HepG2 (cell line): ENCODE measurements around the gene NLRX1. TPM values are rescaled to one million over a fixed set of nuclear protein-coding genes. Genes with fewer than 3 reads are reported as not detected.

Source experiments
- ATM ChIP-seq: fragments of 450-650 bp; IDR thresholded peaks from 2 replicates; pipeline ENCODE4 v1.7.1; 2017; ENCODE audit warnings: mild to moderate bottlenecking, borderline replicate concordance
- FOXM1 ChIP-seq: sonication (generic); formaldehyde crosslinking; IDR thresholded peaks from 2 replicates; pipeline ENCODE4 v1.5.0; 2020; ENCODE audit warnings: missing genetic modification reagents
- ISL2 ChIP-seq: sonication (generic); formaldehyde crosslinking; IDR thresholded peaks from 2 replicates; pipeline ENCODE4 v1.5.0; 2020; ENCODE audit warnings: missing genetic modification reagents
- MAZ ChIP-seq, 2 experiments: sonication (generic) in 1 of 2; formaldehyde crosslinking in 1 of 2; IDR thresholded peaks; 2 replicates each; pipeline versions ENCODE4 v1.5.0 to v1.6.1; 2012 to 2020; ENCODE audit warnings: low read depth in 2 of 2, mild to moderate bottlenecking in 2 of 2, borderline replicate concordance in 1 of 2, improper control_type of control experiment in 1 of 2, low read length in 1 of 2, missing genetic modification reagents in 1 of 2, moderate library complexity in 1 of 2
- NCOA1 ChIP-seq: sonication (generic); formaldehyde crosslinking; IDR thresholded peaks from 2 replicates; pipeline ENCODE4 v1.9.0; 2021; ENCODE audit warnings: missing genetic modification reagents
- NR3C1 ChIP-seq: sonication (generic); formaldehyde crosslinking; IDR thresholded peaks from 2 replicates; pipeline ENCODE4 v1.4.0; 2020; ENCODE audit warnings: missing genetic modification reagents
- RFXANK ChIP-seq: IDR thresholded peaks from 2 replicates; pipeline ENCODE4 v1.6.1; 2016
- ZNF234 ChIP-seq: sonication (generic); formaldehyde crosslinking; conservative IDR thresholded peaks from 2 replicates; pipeline ENCODE4 v1.5.1; 2020; ENCODE audit warnings: mild to moderate bottlenecking, missing genetic modification reagents
- ZNF441 ChIP-seq: sonication (generic); formaldehyde crosslinking; IDR thresholded peaks from 2 replicates; pipeline ENCODE4 v1.7.0; 2021; ENCODE audit warnings: missing genetic modification reagents, borderline replicate concordance
- ZNF639 ChIP-seq: conservative IDR thresholded peaks from 2 replicates; pipeline ENCODE4 v1.6.1; 2018; ENCODE audit warnings: missing genetic modification reagents
- ZNF724P ChIP-seq: sonication (generic); formaldehyde crosslinking; IDR thresholded peaks from 2 replicates; pipeline ENCODE4 v1.8.0; 2022; ENCODE audit warnings: missing genetic modification reagents, borderline replicate concordance
- polyA plus RNA-seq, 8 experiments: library from polyadenylated mRNA; depleted of rRNA in 3 of 8; stranded (reverse) in 7 of 8; unstranded in 1 of 8; fragments of >200 nt; fragmentation: Illumina TruSeq in 4 of 8; extraction: Trizol in 4 of 8; gene quantifications; 2 replicates each; pipeline versions ENCODE4 v1.2.1 to v1.2.3, GENCODE V29; 2011 to 2016; ENCODE audit warnings: low read depth in 4 of 8, missing spikeins in 1 of 8, mixed read lengths in 1 of 8; ENCODE audit not compliant: insufficient read depth in 1 of 8
- total RNA-seq, 5 experiments: library from RNA; depleted of rRNA; stranded (reverse); fragments of >200 nt; fragmentation: Illumina TruSeq; extraction: Trizol; gene quantifications; 2 replicates each; pipeline ENCODE4 v1.2.3, GENCODE V29; 2016; ENCODE audit warnings: low read depth in 1 of 5
- TF ChIP-seq, protein P1 (sequence below): IDR thresholded peaks from 2 replicates; pipeline ENCODE4 v1.6.1; 2016; ENCODE audit warnings: missing compliant biosample characterization, missing genetic modification reagents, borderline replicate concordance
- TF ChIP-seq, protein P2 (sequence below): sonication (generic); formaldehyde crosslinking; IDR thresholded peaks from 2 replicates; pipeline ENCODE4; 2020; ENCODE audit warnings: missing genetic modification reagents, mild to moderate bottlenecking, borderline replicate concordance
- TF ChIP-seq, protein P3 (sequence below): fragments of 450-650 bp; IDR thresholded peaks from 2 replicates; pipeline ENCODE4 v1.6.1; 2017; ENCODE audit warnings: mild to moderate bottlenecking
- TF ChIP-seq, protein P4 (sequence below): sonication (generic); formaldehyde crosslinking; IDR thresholded peaks from 2 replicates; pipeline ENCODE4 v1.4.0; 2020; ENCODE audit warnings: missing genetic modification reagents, low read depth, mild to moderate bottlenecking, borderline replicate concordance
- TF ChIP-seq, protein P5 (sequence below): sonication (generic); formaldehyde crosslinking; IDR thresholded peaks from 2 replicates; pipeline ENCODE4 v1.4.0; 2020; ENCODE audit warnings: missing genetic modification reagents
- TF ChIP-seq, protein P6 (sequence below): sonication (generic); formaldehyde crosslinking; IDR thresholded peaks from 2 replicates; pipeline ENCODE4 v1.8.0; 2022; ENCODE audit warnings: missing genetic modification reagents, low read depth, mild to moderate bottlenecking, borderline replicate concordance

NLRX1 gene
- total and polyA plus RNA-seq, 2 of the 13 experiments (the other 11 are each of a cell fraction or from before 2014, with no cell fraction given), result 8.7 to 11.0 TPM

DNA sequence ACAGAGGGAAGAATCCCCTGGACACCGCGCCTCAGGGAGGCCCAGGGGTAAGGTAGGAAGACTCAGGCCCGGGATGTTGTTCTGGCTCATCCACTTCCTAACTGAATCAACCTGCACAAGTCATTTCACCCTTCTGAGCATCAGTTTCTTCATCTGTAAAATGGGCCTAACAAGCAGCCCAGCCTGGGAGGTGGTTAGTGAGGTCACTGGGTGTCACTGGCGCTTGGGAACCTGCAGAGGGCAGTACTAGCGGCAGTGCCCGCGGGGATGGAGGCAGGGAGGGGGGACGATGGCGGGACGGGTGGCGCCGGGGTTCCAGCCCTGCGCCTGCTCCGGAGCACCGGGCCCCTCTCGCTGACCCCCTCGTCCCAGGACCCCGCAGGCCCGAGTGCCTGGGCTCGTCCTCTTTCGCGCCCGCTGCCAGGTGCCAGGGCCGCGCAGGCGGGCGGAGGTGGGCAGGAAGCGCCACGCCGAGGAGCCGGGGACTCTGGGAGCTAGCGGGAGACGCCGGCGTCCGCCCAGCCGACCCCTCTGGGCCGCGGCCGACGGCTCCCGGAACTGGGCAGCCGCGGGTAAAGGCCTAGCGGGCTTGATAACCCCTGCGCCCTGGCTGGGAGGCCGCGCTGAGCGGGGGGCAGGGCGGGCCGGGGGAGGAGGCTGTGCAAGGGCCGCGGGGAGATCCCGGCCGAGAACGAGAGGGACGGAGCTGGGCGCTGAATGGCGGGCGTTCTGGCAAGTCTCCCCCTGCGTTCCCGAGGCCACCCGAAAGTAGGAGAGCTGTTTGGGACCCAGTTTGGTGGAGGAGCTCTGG lies at the start of gene NLRX1 (continued):
- TF ChIP-seq, protein P1, sequence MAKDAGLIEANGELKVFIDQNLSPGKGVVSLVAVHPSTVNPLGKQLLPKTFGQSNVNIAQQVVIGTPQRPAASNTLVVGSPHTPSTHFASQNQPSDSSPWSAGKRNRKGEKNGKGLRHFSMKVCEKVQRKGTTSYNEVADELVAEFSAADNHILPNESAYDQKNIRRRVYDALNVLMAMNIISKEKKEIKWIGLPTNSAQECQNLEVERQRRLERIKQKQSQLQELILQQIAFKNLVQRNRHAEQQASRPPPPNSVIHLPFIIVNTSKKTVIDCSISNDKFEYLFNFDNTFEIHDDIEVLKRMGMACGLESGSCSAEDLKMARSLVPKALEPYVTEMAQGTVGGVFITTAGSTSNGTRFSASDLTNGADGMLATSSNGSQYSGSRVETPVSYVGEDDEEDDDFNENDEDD (CRISPR knock-in tag), result 0 out of 2 replicates have a peak, but pooled peaks have one; percentile 36
- TF ChIP-seq, protein P2, sequence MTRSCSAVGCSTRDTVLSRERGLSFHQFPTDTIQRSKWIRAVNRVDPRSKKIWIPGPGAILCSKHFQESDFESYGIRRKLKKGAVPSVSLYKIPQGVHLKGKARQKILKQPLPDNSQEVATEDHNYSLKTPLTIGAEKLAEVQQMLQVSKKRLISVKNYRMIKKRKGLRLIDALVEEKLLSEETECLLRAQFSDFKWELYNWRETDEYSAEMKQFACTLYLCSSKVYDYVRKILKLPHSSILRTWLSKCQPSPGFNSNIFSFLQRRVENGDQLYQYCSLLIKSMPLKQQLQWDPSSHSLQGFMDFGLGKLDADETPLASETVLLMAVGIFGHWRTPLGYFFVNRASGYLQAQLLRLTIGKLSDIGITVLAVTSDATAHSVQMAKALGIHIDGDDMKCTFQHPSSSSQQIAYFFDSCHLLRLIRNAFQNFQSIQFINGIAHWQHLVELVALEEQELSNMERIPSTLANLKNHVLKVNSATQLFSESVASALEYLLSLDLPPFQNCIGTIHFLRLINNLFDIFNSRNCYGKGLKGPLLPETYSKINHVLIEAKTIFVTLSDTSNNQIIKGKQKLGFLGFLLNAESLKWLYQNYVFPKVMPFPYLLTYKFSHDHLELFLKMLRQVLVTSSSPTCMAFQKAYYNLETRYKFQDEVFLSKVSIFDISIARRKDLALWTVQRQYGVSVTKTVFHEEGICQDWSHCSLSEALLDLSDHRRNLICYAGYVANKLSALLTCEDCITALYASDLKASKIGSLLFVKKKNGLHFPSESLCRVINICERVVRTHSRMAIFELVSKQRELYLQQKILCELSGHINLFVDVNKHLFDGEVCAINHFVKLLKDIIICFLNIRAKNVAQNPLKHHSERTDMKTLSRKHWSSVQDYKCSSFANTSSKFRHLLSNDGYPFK (CRISPR knock-in tag), result no peak
- TF ChIP-seq, protein P3, sequence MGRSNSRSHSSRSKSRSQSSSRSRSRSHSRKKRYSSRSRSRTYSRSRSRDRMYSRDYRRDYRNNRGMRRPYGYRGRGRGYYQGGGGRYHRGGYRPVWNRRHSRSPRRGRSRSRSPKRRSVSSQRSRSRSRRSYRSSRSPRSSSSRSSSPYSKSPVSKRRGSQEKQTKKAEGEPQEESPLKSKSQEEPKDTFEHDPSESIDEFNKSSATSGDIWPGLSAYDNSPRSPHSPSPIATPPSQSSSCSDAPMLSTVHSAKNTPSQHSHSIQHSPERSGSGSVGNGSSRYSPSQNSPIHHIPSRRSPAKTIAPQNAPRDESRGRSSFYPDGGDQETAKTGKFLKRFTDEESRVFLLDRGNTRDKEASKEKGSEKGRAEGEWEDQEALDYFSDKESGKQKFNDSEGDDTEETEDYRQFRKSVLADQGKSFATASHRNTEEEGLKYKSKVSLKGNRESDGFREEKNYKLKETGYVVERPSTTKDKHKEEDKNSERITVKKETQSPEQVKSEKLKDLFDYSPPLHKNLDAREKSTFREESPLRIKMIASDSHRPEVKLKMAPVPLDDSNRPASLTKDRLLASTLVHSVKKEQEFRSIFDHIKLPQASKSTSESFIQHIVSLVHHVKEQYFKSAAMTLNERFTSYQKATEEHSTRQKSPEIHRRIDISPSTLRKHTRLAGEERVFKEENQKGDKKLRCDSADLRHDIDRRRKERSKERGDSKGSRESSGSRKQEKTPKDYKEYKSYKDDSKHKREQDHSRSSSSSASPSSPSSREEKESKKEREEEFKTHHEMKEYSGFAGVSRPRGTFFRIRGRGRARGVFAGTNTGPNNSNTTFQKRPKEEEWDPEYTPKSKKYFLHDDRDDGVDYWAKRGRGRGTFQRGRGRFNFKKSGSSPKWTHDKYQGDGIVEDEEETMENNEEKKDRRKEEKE, result no peak
- TF ChIP-seq ZNF724P (CRISPR knock-in tag) (peak; percentile 77; the same call in 1 of the 2 replicates), ZNF234 (CRISPR knock-in tag) (no peak), ZNF441 (CRISPR knock-in tag) (peak; percentile 60), NCOA1 (CRISPR knock-in tag) (no peak), ATM (no peak), ISL2 (CRISPR knock-in tag) (peak; percentile 3; the same call in 1 of the 2 replicates), ZNF639 (CRISPR knock-in tag) (0 out of 2 replicates have a peak, but pooled peaks have one; percentile 25), FOXM1 (no peak), NR3C1 (CRISPR knock-in tag) (no peak), RFXANK (CRISPR knock-in tag) (0 out of 2 replicates have a peak, but pooled peaks have one; percentile 30), MAZ (IDR thresholded peaks at IDR 0.05; ENCODE audit: borderline replicate concordance, low read depth, low read length) (peak; percentile 30; the same call in 1 of the 2 replicates), MAZ (CRISPR knock-in tag; IDR thresholded peaks at IDR 0.05; ENCODE audit: low read depth) (peak; percentile 77)
- TF ChIP-seq, protein P4, sequence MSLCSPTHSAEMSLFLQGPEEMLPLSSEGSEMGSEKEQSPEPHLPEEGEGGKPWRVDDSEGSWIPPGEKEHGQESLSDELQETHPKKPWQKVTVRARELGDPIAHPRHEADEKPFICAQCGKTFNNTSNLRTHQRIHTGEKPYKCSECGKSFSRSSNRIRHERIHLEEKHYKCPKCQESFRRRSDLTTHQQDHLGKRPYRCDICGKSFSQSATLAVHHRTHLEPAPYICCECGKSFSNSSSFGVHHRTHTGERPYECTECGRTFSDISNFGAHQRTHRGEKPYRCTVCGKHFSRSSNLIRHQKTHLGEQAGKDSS (CRISPR knock-in tag), result no peak
- TF ChIP-seq, protein P5, sequence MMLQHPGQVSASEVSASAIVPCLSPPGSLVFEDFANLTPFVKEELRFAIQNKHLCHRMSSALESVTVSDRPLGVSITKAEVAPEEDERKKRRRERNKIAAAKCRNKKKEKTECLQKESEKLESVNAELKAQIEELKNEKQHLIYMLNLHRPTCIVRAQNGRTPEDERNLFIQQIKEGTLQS (CRISPR knock-in tag), result 0 out of 2 replicates have a peak, but pooled peaks have one; percentile 8
- TF ChIP-seq, protein P6, sequence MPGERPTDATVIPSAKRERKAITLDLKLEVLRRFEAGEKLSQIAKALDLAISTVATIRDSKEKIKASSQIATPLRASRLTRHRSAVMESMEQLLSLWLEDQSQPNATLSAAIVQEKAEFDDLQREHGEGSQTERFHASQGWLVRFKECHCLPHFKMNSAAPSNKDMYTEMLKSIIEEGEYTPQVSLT (CRISPR knock-in tag), result no peak; the same call in 1 of the 2 replicates
